Body of pancreas (tissue), 4 donors: ENCODE data around the gene NEMF. TPM values are rescaled to one million over a fixed set of nuclear protein-coding genes. Genes with fewer than 3 reads are reported as not detected.
A peak's percentile ranks its signal among the peaks of the same experiment; 100 is the strongest.

ENCODE experiments used
- ATAC-seq: fragments of 150-250 bp; one replicate; pipeline ENCODE4 v1.9.1; 2016
- DNase-seq, 4 donors: peaks; one replicate each; pipeline ENCODE4 v3.0.0-alpha.2; 2019
- H3K27ac ChIP-seq, 4 donors: fragments of 200-600 bp; sonication (generic); 1 replicate in 3 of 4; 2 replicates in 1 of 4; pipeline versions ENCODE4 v1.5.1 to v1.6.1; 2016 to 2019; ENCODE audit warnings: mild to moderate bottlenecking in 1 of 4, mixed read lengths in 1 of 4, moderate library complexity in 1 of 4
- H3K27me3 ChIP-seq, 2 donors: fragments of 200-600 bp; sonication (generic); one replicate each; pipeline ENCODE4 v1.6.0; 2016; ENCODE audit warnings: mild to moderate bottlenecking in 1 of 2
- H3K36me3 ChIP-seq, 2 donors: fragments of 200-600 bp; sonication (generic); replicated peaks in 1 of 2; 2 replicates each; pipeline ENCODE4 v1.5.1; 2016; ENCODE audit warnings: low read depth in 2 of 2; ENCODE audit not compliant: insufficient read depth in 1 of 2
- H3K4me1 ChIP-seq: fragments of 200-600 bp; sonication (generic); one replicate; pipeline ENCODE4 v1.6.0; 2016
- H3K4me3 ChIP-seq, 2 donors: fragments of 200-600 bp; sonication (generic); 1 replicate in 1 of 2; 2 replicates in 1 of 2; pipeline ENCODE4 v1.5.1; 2016 to 2019
- H3K9me3 ChIP-seq, 3 donors: fragments of 200-600 bp; sonication (generic); 1 replicate in 2 of 3; 2 replicates in 1 of 3; pipeline ENCODE4 v1.5.1; 2016
- CTCF ChIP-seq, 7 experiments: fragments of 450-650 bp in 4 of 7; fragments of 200-600 bp in 3 of 7; sonication (generic) in 3 of 7; IDR thresholded peaks; one replicate each; pipeline ENCODE4 v1.5.1; 2016 to 2019; ENCODE audit warnings: antibody characterized with exemption in 7 of 7
- POLR2A ChIP-seq, 3 donors: fragments of 450-650 bp; IDR thresholded peaks; one replicate each; pipeline ENCODE4 v1.6.1; 2016; ENCODE audit warnings: antibody characterized with exemption in 3 of 3, mild to moderate bottlenecking in 2 of 3
- WGBS, 2 donors: methylation state at CpG; one replicate each; pipeline ENCODE4 v1.1.5; 2017; 5-methylcytosine and 5-hydroxymethylcytosine counted together
- intact Hi-C: fragments of 100-400 bp; cut with DNase I; formaldehyde crosslinking; loops from one replicate; pipeline ENCODE4 v1.15.1; 2023
- total RNA-seq, 2 donors: library from RNA; depleted of rRNA; stranded (reverse); fragments of >200 nt; gene quantifications; one replicate each; pipeline ENCODE4 v1.1.0, GENCODE V29; 2016

Gene NEMF
- total RNA-seq, 2 donors from 2014 or later = 56.3 to 106 TPM

GRCh38 chr14:49893309-49894213 is 41.0 kb upstream of the NEMF start:
- peak; percentile 55 for ATAC-seq
- H3K4me3 ChIP-seq = peak overlapping the region; percentile 79 to 92
- intact Hi-C loops = no loop called here
- H3K9me3 ChIP-seq = no peaks in the 10 kb centered on the region
- DNase-seq = peak in 3 of 4 donors; percentile 48 to 61 (median 61)
- H3K27ac ChIP-seq = peak overlapping the region; percentile 95 to 100 (median 100)
- no peaks in the 10 kb centered on the region for H3K27me3 ChIP-seq
- no peaks in the 10 kb centered on the region for H3K36me3 ChIP-seq
- H3K4me1 ChIP-seq = peaks cover 47% of the 10 kb centered on the region
- WGBS, 2 donors = 0 to 1% methylated on average over 15 to 79 of the region's 85 CpGs
- TF ChIP-seq POLR2A (IDR thresholded peaks at IDR 0.05) = no peak
- TF ChIP-seq CTCF (IDR thresholded peaks at IDR 0.05) = no peak

GRCh38 chr14:49892636-49893308 is 40.2 kb upstream of the NEMF start, which contains the start of gene ARF6:
Gene ARF6 (plus strand): TSS chr14:49893082. CDS start chr14:49893737, 655 bp downstream.
- Histone ChIP-seq H3K27ac (peak within 1 kb of the TSS; percentile 95 to 100 (median 100)), H3K36me3 (no peaks in the 10 kb centered on the region), H3K27me3 (no peaks in the 10 kb centered on the region), H3K4me1 (peaks cover 39% of the 10 kb centered on the region), H3K9me3 (no peaks in the 10 kb centered on the region), H3K4me3 (peak within 1 kb of the TSS; percentile 79 to 92)
- intact Hi-C loops = no loop called here
- peak; percentile 97 for ATAC-seq
- TF ChIP-seq POLR2A (IDR thresholded peaks at IDR 0.05) = peak; percentile 92 to 97 (median 96)
- TF ChIP-seq CTCF (IDR thresholded peaks at IDR 0.05) = peak in 2 of 7 experiments; percentile 38 to 42
- 0% methylated on average over 13 to 60 of the region's 66 CpGs for WGBS, 2 donors
- DNase-seq = peak; percentile 99

- H3K4me1 ChIP-seq = peaks cover 34% of the 10 kb centered on the region
- H3K36me3 ChIP-seq = no peaks in the 10 kb centered on the region
- H3K27me3 ChIP-seq = no peaks in the 10 kb centered on the region
- intact Hi-C loops = no loop called here
- H3K4me3 ChIP-seq = peak overlapping the region; percentile 79 to 92
- peak; percentile 65 to 83 (median 70) for DNase-seq
- ATAC-seq = peak; percentile 66
- WGBS, 2 donors = 1% methylated on average over 12 of the region's 12 CpGs
- H3K9me3 ChIP-seq = no peaks in the 10 kb centered on the region
- peak in 2 of 7 experiments; percentile 16 to 37 for TF ChIP-seq CTCF (IDR thresholded peaks at IDR 0.05)
- no peak for TF ChIP-seq POLR2A (IDR thresholded peaks at IDR 0.05)
- peak overlapping the region; percentile 95 to 100 (median 100) for H3K27ac ChIP-seq
Measured at GRCh38 chr14:49892301-49892635, 39.7 kb upstream of the NEMF start.

- intact Hi-C loops = no loop called here
- H3K4me3 ChIP-seq = no peak overlapping the region
- no peaks in the 10 kb centered on the region for H3K9me3 ChIP-seq
- H3K27ac ChIP-seq = no peak overlapping the region
- WGBS, 2 donors = 61 to 64% methylated on average over 2 of the region's 2 CpGs
- no peaks in the 10 kb centered on the region for H3K27me3 ChIP-seq
- peaks cover 8% of the 10 kb centered on the region for H3K4me1 ChIP-seq
- H3K36me3 ChIP-seq = no peaks in the 10 kb centered on the region
- DNase-seq (no peak), ATAC-seq (no peak)
- TF ChIP-seq POLR2A (IDR thresholded peaks at IDR 0.05) (no peak), CTCF (IDR thresholded peaks at IDR 0.05) (no peak)
Measured at GRCh38 chr14:49888293-49888692, 35.7 kb upstream of the NEMF start.
